ENCODE measurements around the gene KMO. TPM values are rescaled to one million over a fixed set of nuclear protein-coding genes. Genes with fewer than 3 reads are reported as not detected.

KMO gene
- total RNA-seq, 1 donor from 2014 or later, result 19.0 TPM

- Histone ChIP-seq H3K36me3 (no peaks in the 10 kb centered on the region), H3K27me3 (no peaks in the 10 kb centered on the region), H3K27ac (no peak overlapping the region), H3K4me3 (no peak overlapping the region), H3K9me3 (no peaks in the 10 kb centered on the region), H3K4me1 (peaks cover 23% of the 10 kb centered on the region)
- no peak for DNase-seq
- no peak for ATAC-seq
- intact Hi-C loops (cut with DNase I), result no loop called here
- TF ChIP-seq, protein P1, sequence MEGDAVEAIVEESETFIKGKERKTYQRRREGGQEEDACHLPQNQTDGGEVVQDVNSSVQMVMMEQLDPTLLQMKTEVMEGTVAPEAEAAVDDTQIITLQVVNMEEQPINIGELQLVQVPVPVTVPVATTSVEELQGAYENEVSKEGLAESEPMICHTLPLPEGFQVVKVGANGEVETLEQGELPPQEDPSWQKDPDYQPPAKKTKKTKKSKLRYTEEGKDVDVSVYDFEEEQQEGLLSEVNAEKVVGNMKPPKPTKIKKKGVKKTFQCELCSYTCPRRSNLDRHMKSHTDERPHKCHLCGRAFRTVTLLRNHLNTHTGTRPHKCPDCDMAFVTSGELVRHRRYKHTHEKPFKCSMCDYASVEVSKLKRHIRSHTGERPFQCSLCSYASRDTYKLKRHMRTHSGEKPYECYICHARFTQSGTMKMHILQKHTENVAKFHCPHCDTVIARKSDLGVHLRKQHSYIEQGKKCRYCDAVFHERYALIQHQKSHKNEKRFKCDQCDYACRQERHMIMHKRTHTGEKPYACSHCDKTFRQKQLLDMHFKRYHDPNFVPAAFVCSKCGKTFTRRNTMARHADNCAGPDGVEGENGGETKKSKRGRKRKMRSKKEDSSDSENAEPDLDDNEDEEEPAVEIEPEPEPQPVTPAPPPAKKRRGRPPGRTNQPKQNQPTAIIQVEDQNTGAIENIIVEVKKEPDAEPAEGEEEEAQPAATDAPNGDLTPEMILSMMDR (IDR thresholded peaks at IDR 0.05), result no peak
Observed at GRCh38 chr1:241607497-241607896, 75.3 kb downstream of the KMO start.

DNA sequence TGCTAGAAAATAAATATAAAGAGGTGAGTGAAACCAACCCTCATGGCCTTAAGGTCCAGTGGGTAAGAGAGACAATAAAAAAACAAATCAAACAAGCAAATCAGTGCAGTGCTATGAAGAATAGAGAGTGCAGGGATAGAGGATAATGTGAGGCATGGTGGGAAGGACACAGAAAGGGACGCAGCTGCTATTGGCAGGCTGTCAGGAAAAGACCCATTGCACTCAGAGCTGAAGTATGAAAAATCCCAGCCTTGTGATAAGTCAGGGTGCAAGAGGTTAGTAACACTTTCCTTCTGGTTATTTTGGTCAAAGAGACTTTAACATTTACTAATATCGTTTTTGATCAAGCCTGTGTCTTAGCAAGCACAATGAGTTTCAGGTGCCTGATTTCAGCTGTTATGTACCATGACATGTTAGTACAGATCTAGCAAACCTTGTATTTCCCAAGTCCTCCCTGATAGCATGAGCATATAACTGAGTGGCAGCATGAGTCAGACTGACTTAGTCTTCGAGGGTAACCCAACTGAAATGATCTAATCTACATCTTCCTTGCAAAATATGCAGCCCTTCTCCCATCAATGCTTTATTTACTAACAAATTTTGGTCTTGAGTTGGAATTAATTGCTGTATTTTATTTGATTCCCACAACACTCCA, 76.3 kb downstream of the KMO start:
- Histone ChIP-seq H3K4me1 (peaks cover 23% of the 10 kb centered on the region), H3K36me3 (no peaks in the 10 kb centered on the region), H3K27ac (no peak overlapping the region), H3K4me3 (no peak overlapping the region), H3K9me3 (no peaks in the 10 kb centered on the region), H3K27me3 (no peaks in the 10 kb centered on the region)
- TF ChIP-seq, protein P1 (IDR thresholded peaks at IDR 0.05), result no peak
- no peak for DNase-seq
- intact Hi-C loops (cut with DNase I), result no loop called here
- ATAC-seq, result no peak

GRCh38 chr1:241610056-241610815, 78.1 kb downstream of the KMO start:
- Histone ChIP-seq H3K36me3 (no peaks in the 10 kb centered on the region), H3K27ac (no peak overlapping the region), H3K27me3 (no peaks in the 10 kb centered on the region), H3K4me3 (no peak overlapping the region), H3K4me1 (peaks cover 23% of the 10 kb centered on the region), H3K9me3 (no peaks in the 10 kb centered on the region)
- intact Hi-C loops (cut with DNase I), result no loop called here
- ATAC-seq, result peak; percentile 52
- TF ChIP-seq, protein P1 (IDR thresholded peaks at IDR 0.05), result no peak
- DNase-seq, result no peak

DNA sequence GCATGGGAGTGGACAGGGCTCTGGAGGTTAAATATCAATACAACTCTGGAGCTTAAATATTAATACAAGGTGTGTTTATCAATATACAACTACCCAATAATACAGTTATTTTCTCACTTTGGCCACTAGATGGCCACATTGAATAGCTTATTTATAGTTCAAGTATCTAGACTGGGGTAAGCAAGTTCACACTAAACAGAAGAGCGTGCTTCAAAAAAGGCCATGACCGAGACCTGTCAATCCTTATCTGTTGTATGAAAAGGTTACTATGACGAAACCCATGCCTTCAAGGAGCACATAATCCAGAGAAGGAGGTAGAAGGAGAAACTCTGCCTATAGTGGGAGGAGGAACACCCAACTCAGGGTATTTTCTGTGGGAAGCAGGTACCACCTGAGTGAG, 78.9 kb downstream of the KMO start:
- H3K4me1 ChIP-seq, result peaks cover 23% of the 10 kb centered on the region
- H3K4me3 ChIP-seq, result no peak overlapping the region
- TF ChIP-seq, protein P1 (IDR thresholded peaks at IDR 0.05), result peak; percentile 77
- H3K9me3 ChIP-seq, result no peaks in the 10 kb centered on the region
- no peaks in the 10 kb centered on the region for H3K36me3 ChIP-seq
- H3K27me3 ChIP-seq, result no peaks in the 10 kb centered on the region
- H3K27ac ChIP-seq, result peak overlapping the region; percentile 37
- DNase-seq, result no peak
- intact Hi-C loops (cut with DNase I), result no loop called here
- peak; percentile 88 for ATAC-seq

DNA sequence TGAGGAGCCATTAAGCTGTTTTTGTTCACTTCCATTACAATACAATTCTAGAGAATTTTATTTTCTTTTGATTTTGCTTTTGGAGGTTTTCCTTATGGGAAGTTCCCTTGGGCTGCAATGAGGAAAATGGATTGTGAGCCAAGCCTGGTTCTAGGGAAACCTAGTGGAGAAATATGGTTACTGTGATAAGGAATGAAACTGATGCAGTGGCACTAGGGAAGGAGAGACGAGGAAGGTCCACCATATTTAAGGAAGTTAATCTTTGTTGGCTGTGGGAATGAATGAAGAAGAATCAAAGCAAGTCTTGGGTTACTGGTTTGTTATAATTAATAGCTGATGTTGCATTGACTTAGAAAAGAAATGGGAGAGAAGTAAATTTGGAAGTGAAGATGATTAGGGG, 79.6 kb downstream of the KMO start:
- DNase-seq, result no peak
- no peaks in the 10 kb centered on the region for H3K27me3 ChIP-seq
- H3K36me3 ChIP-seq, result no peaks in the 10 kb centered on the region
- no peaks in the 10 kb centered on the region for H3K9me3 ChIP-seq
- ATAC-seq, result no peak
- intact Hi-C loops (cut with DNase I), result no loop called here
- H3K4me1 ChIP-seq, result peaks cover 23% of the 10 kb centered on the region
- peak overlapping the region; percentile 58 for H3K27ac ChIP-seq
- TF ChIP-seq, protein P1 (IDR thresholded peaks at IDR 0.05), result no peak
- H3K4me3 ChIP-seq, result no peak overlapping the region

All from upper lobe of right lung (tissue), 1 donor.